Endothelial cell of umbilical vein (primary cell): ENCODE measurements around the gene ATG7.

Experiments used
- CTCF ChIP-seq, 2 donors: IDR thresholded peaks; 1 replicate in 1 of 2; 2 replicates in 1 of 2; pipeline ENCODE4 v1.5.1; 2011; ENCODE audit warnings: low read length in 2 of 2, mild to moderate bottlenecking in 2 of 2, moderate library complexity in 2 of 2, control low read depth in 1 of 2, inconsistent platforms in 1 of 2, low read depth in 1 of 2; ENCODE audit not compliant: insufficient read depth in 1 of 2; ENCODE audit errors: extremely low read depth in 1 of 2
- EZH2 ChIP-seq: IDR thresholded peaks from 2 replicates; pipeline ENCODE4 v1.6.1; 2012; ENCODE audit warnings: borderline replicate concordance, low read depth, mild to moderate bottlenecking, moderate library complexity, low read length, inconsistent platforms; ENCODE audit not compliant: severe bottlenecking
- JUN ChIP-seq: IDR thresholded peaks from 2 replicates; pipeline ENCODE4 v1.6.1; 2011; ENCODE audit warnings: borderline replicate concordance, low read depth; ENCODE audit not compliant: insufficient read length, insufficient read depth
- MAX ChIP-seq: IDR thresholded peaks from 2 replicates; pipeline ENCODE4 v1.6.1; 2011; ENCODE audit not compliant: insufficient read depth, insufficient read length
- POLR2A ChIP-seq: IDR thresholded peaks from 2 replicates; pipeline ENCODE4 v1.6.1; 2012; ENCODE audit warnings: low read depth, mild to moderate bottlenecking, control low read depth, low read length
- POLR2AphosphoS5 ChIP-seq: IDR thresholded peaks from 2 replicates; pipeline ENCODE4 v1.6.1; 2012; ENCODE audit warnings: low read depth, mild to moderate bottlenecking, control low read depth, low read length, moderate library complexity; ENCODE audit not compliant: insufficient read depth

GRCh38 chr3:11480663-11481298 lies 208.6 kb downstream of the ATG7 start:
- no peak for TF ChIP-seq CTCF (IDR thresholded peaks at IDR 0.05; ENCODE audit: extremely low read depth in 1 of 2, insufficient read depth in 1 of 2, low read depth in 1 of 2, low read length in 2 of 2)
- no peak for TF ChIP-seq EZH2
- TF ChIP-seq POLR2AphosphoS5, result no peak
- TF ChIP-seq POLR2A, result no peak
- no peak for TF ChIP-seq MAX
- no peak for TF ChIP-seq JUN
